Omental fat pad (tissue), 4 donors: ENCODE measurements around the gene IL32. TPM values are rescaled to one million over a fixed set of nuclear protein-coding genes. Genes with fewer than 3 reads are reported as not detected.

ENCODE experiments used
- ATAC-seq: fragments of 150-250 bp; one replicate; pipeline ENCODE4 v1.9.1; 2016; ENCODE audit warnings: mild to moderate bottlenecking, moderate library complexity; ENCODE audit not compliant: low FRiP score
- DNase-seq: peaks from one replicate; pipeline ENCODE4 v3.0.0-alpha.2; 2019; ENCODE audit warnings: low spot score
- CTCF ChIP-seq, 3 donors: fragments of 450-650 bp; IDR thresholded peaks; one replicate each; pipeline ENCODE4 v1.5.1; 2016 to 2017; ENCODE audit warnings: antibody characterized with exemption in 3 of 3, mild to moderate bottlenecking in 3 of 3, moderate library complexity in 2 of 3
- total RNA-seq, 4 donors: library from RNA; depleted of rRNA; stranded (reverse); fragments of >200 nt; gene quantifications; one replicate each; pipeline ENCODE4 v1.1.0, GENCODE V29; 2016

Gene IL32
- total RNA-seq, 4 donors from 2014 or later = 16.5 to 73.0 (median 25.6) TPM

- DNase-seq (no peak), ATAC-seq (no peak)
- TF ChIP-seq CTCF (IDR thresholded peaks at IDR 0.05) = no peak
Measured at GRCh38 chr16:3094289-3095027, 29.0 kb downstream of the IL32 start.

DNA sequence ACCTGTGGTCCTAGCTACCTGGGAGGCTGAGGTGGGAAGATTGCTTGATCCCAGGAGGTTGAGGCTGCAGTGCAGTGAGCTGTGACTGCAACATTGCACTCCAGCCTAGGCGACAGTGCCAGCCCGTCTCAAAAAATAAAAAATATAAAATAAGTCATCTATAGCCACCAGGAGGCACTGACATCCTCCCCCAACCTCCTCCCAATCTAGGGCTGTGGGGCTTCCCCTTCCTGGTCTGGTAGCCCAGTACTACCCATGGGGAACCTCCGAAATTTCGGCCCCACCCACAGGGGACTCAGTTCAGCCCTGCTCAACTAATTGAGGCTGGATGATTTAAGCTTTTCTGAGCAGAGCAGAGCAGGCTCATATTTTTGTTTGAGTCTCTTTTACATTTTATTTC lies 30.4 kb downstream of the IL32 start:
- no peak for DNase-seq
- TF ChIP-seq CTCF (IDR thresholded peaks at IDR 0.05) = no peak
- ATAC-seq = no peak

- ATAC-seq (no peak), DNase-seq (no peak)
- no peak for TF ChIP-seq CTCF (IDR thresholded peaks at IDR 0.05)
Measured at GRCh38 chr16:3096362-3096761, 30.9 kb downstream of the IL32 start.

DNA sequence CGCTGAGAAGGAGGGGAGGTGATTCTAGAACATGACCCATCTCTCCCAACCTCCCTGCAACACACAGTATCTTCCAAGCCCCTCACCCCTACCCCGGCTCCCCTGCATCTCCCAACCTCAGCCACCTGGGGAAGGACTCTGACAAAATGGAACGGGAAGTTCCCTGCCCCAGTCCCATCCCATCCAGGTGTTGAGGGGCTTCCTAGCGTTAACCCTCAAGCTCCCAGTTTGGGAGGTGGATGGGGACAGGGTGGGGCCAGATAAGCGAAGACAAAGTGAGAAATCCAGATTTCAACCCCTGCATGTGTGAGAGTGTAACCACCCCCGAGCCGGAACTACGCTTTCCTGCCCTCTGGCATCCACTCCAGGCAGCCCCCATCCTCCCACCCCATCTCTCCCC lies 31.8 kb downstream of the IL32 start:
- TF ChIP-seq CTCF (IDR thresholded peaks at IDR 0.05) = no peak
- ATAC-seq (no peak), DNase-seq (no peak)

- no peak for TF ChIP-seq CTCF (IDR thresholded peaks at IDR 0.05)
- DNase-seq (no peak), ATAC-seq (no peak)
Measured at GRCh38 chr16:3098459-3099394, 33.3 kb downstream of the IL32 start, which contains the start of gene ZSCAN10. TSS of gene ZSCAN10 (minus strand) at chr16:3099294. CDS start at chr16:3092937, 6,357 bp downstream.

- TF ChIP-seq CTCF (IDR thresholded peaks at IDR 0.05) = no peak
- ATAC-seq (no peak), DNase-seq (no peak)
Measured at GRCh38 chr16:3099395-3099731, 33.9 kb downstream of the IL32 start.
